NCI-H345 treated with DMSO at 0.1 percent for 48 hours (cell line): ENCODE data around the gene TOX4.
A peak's percentile ranks its signal among the peaks of the same experiment; 100 is the strongest.

Experiments
- DNase-seq: peaks from one replicate; lab custom pipeline; 2025; ENCODE audit not compliant: unreplicated experiment; lab: John Stamatoyannopoulos, UW

TOX4 gene

DNA sequence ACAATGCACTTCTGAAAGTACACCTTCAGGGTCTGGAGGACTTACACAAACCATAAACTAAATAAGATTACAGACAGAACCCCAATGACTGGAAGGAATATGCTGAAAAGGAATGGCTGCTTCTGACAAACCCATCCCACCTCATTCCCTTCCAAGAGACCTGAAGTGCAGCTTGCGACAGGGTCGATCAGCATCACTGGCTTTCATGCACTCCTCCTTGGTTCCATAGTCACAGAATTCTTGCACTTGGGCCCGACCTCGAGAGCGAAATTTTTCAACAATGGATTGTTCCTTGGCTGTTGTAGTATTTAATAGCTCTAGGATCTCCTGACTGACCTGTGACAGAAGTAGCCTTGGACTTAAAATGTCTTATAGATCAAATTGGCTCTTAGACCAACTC lies 24.6 kb downstream of the TOX4 start:
- no peak for DNase-seq

GRCh38 chr14:21503376-21503775 lies 26.4 kb downstream of the TOX4 start:
- DNase-seq: no peak

DNA sequence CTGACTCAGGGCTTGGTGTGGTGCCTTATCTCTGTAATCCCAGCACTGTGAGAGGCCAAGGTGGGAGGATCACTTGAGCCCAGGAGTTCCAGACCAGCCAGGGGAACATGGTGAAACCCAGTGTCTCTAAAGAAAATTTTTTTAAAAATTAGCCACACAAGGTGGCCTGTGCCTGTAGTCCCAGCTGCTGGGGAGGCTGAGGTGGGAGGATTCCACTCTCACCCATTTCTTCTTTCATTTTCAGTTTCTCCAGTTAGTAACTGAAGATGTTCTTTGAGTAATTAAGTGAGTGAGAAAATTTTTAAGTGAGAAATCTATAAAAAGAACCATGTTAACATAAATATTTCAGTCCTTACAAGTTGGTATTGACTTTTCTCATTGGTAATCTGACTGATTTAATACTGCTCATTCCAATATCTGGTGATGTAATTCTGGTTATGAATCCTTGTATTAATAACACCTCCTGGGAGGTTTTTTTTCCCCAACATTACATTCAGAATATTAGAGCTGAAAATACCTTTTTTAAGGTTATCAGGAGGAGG lies 28.1 kb downstream of the TOX4 start:
- DNase-seq: no peak

DNA sequence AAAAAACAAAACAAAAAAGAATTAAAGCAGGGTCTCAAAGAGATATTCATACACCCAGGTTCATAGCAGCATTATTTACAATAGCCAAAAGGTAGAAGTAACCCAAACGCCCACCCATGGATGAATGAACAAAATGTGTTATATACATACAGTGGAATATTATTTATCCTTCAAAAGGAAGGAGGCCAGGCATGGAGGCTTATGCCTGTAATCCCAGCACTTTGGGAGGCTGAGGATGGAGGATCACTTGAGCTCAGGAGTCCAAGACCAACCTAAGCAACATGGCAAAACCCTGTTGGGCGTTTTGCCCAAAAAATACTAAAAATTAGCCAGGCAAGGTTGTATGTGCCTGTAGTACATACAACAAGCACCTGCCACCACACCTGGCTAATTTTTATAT lies 29.6 kb downstream of the TOX4 start:
- no peak for DNase-seq

DNA sequence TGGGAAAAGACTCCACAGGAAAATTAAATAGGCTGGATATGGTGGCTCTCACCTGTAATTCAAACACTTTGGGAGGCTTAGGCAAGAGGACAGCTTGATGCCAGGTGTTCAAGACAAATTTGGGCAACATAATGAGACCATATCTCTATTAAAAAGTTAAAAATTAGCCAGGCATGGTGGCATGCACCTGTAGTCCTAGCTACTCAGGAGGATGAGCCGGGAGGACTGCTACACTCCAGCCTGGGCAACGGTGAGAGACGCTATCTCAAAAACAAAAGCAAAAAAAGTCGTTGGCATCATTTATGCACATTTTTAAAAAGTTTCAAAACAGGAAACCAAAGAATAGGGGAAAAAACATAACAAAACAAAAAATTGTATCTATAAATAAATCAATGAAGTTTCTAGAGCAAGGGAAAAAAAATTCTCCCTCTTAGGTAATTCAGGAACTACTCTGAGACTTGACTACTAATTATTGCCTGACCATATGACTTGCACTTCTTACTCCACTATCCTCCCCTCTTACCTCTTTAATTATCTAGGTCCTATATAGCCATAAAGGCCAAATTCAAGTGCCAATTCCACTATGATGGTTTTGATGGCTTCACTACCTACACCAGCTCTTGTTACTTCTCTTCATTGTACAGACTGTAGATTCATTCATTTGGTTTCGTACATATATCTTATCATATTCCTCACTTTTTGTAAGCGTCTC lies 32.6 kb downstream of the TOX4 start:
- DNase-seq: no peak

- peak; percentile 98 for DNase-seq
Observed at GRCh38 chr14:21510735-21511657, 34.0 kb downstream of the TOX4 start, which contains the start of gene METTL3. METTL3 (minus strand) TSS chr14:21511340; CDS start chr14:21511223, 117 bp downstream.

GRCh38 chr14:21514341-21514740 lies 37.3 kb downstream of the TOX4 start:
- DNase-seq: no peak

DNA sequence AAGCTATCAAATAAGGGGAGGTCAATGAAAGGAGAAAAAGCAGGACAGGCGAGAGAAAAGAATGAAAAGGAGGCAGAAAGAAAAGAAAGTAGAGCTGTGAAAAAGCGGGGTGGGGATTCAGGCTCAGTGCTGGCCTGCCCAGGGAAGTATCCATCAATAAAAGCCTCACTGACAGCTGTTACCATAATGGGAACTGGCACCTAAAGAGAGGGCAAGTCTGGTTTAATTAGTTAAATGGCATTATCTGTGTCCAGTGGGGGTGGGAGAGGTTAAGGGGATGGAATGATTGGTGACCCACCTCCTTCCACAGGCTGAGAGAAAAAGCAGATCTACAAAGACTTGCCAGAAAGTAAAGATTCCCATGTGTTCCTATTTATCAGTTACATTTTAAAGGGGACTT lies 41.7 kb downstream of the TOX4 start:
- no peak for DNase-seq

DNA sequence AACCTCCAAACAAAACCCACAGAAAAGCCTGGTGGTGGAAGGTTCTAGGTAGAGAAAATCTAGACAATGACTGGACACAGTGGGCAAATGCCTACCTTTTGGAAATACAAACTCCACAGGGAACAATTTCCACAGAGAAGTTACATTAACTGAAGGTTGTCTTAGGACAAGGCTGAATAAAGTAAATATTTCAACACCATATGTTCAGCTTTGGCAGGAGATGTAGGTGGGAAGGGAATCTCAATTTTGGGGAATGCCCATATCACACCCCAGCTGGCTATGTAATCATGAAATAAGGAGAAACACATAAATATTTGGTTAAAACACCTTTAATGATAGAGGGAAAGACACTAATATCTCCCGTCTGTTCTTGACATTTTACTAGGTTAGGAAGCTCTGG lies 43.8 kb downstream of the TOX4 start:
- no peak for DNase-seq

DNA sequence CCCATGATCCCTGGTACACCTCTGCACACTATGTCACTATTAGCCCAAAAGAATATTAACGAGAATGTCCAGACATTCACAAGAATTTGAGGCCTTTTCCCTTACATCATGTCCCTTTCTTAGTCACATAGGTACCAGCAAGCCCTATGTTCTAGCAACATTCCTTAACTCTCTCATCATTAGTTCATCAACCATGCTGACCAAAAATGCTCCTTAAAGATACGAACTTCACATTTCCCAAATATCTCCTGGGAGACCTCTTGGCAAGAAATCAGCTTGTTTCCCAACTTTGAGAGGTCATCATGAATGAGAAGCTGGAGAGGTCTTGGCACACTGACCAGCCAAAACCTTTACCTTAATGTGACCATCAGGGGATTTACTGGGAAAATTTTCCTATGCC lies 44.5 kb downstream of the TOX4 start:
- no peak for DNase-seq

DNA sequence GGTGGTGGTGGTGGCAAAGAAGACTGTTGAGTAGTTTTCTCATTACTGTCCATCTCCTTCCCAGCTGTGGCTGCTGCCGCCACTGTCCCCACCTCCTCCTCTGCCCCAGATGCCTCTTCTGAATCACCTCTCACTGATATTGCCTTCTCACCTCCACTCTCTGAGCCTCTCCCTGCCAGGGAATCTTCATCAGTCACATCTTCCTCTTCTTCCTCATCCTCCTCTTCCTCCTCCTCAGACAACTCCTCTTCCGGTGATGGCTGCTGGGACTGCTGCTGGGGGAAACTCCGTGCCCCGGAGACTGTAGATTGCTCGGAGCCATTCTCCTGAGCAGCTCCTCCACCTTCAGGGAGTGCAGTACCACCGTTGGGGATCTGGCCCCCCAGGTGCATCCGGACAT lies 46.2 kb downstream of the TOX4 start:
- no peak for DNase-seq

DNA sequence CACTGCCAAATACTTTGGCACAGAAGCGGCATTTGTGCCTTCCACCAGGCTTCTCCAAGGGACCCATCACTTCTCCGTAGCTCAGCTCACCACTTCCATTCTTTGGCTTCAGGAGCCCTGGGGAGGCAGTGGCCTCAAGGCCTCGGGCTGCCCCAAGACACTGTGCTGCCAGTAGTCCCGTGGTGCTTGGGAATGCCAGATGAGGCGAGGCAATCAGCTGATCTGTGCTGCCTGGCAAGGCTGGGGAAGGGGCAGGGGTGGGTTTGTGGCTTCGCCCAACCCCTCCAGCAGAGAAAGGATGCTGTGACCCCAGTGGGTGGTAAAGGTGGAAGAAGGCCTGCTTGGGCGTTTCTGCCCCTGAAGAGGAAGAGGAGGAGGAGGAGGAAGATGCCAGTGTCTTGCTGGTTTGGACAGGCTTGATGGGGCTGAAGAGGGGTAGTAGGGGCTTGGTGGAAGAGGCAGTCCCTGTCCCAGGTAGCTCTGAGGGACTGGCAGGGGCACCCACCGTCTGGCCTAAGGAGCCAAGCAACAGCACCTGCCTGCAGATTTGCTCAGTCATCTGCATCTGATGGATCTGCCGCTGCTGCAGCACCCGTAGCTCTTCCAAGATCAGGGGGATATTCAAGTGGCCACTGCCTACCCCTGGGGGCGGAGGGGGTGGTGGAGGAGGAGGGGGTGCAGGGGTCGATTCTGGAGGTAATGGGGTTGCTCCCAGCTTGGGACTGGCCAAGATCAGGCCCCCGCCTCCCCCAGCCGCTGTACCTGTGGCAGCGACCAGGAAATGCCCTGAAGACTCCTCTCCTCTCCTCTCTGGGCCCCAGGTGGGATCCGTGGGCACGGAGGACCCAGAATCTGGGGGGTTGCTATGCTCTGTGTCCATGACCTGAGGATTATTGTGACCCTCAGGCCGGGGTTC lies 47.8 kb downstream of the TOX4 start:
- no peak for DNase-seq

DNA sequence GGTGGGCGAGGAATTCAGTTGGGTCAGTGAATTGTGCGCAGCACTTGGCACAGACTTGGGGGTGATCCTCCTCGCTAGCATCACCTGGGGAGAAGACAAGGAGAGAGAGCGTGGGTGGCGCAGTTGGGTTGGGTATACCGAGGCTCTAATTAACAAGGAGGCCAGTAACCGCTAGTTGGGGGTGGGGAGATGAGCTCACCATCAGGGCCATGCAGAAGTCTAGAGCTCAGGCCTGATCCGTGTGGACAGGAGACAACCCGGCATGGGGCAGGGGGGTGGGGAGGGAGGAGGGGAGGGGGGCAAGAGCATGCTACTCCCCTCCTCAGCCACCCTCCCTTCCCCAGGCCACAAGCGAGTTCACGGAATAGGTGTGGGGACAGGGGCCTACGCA lies 48.6 kb downstream of the TOX4 start:
- DNase-seq: no peak

DNA sequence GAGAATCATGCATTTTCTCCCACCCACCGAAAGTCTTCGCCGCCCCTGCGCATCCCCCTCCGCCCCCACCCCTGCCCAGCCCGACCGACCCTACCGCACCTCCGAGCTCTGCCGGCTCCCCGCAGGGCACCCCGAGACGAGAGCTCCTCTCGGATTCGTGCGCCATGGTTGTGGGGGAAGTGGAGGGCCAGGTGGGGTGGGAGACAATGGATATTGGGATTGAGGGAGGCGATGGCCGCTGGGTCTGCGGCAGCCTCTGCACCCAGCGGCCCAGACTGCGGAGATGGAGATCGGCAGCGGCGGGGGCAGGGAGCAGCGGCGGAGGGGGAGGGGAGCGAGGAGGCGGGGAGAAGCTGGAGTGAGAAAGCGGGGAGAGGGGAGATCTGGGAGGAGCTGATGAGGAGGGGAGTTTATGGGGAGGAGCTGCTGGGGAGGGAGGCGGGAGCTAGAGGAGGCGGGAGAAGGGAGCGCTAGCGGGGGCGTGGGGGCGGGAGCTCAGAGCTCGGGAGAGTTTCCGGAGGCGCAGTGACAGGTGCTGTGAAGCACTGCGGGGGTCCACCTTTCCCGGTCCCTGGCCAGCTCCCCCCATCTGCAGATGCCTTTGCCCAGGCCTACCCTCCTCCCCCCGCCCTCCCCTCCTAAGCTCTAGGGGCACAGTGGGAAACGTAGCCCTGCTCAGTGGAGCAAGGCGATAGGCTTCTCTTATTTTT lies 49.1 kb downstream of the TOX4 start, which contains the start of gene SALL2:
Gene SALL2, minus strand, starts transcription at position 385 of the 710 bp plus-strand sequence. Its CDS starts 219 bp downstream, at position 166.
- DNase-seq: peak; percentile 96

DNA sequence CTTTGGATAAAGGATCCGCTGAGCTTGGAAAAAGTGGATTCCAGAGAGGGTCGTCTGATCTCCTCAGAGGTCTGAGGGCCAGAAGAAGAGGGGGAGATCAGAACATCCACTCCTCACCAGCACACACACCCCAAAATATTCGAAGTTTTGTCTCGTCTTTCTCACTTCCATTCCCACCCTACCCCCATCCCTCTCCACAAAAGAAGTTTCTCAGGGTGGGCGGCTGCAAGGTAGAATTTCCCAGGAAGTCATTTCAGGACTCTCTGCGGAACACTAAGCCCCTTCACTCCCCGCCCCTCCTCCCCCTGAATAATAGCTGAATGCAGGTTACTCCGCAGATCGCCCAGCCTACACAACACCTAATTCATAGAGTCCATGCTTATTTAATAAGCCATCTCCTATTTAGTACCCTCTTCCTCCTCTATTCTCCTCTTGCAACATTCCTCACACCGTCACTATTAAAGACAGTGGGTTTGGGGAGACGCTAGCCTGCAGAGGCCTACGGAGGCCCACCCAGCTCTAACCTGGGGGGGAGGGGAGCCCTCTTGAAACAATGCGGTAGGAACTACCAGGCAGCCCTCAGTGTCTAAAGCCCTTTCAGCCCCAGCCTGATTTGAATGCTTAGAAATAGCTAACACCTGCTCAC lies 49.8 kb downstream of the TOX4 start:
- DNase-seq: peak; percentile 30

DNA sequence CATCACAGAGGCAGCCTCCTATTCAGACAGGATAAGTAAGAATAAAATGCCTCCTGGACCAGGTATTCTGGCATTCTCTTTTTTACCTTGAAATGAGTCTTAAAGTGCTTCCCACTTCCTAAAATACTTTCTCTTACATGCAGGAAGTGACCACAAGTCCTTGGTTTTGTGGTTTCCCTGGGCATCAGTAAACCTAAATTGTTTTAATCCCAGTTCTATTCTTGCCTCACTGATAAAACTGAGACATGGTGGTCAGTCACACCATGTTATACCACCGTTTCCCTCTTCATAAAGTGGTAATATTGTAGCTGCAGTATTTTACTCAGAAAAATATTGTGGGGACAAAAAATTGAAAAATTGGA lies 50.3 kb downstream of the TOX4 start:
- DNase-seq: no peak

DNA sequence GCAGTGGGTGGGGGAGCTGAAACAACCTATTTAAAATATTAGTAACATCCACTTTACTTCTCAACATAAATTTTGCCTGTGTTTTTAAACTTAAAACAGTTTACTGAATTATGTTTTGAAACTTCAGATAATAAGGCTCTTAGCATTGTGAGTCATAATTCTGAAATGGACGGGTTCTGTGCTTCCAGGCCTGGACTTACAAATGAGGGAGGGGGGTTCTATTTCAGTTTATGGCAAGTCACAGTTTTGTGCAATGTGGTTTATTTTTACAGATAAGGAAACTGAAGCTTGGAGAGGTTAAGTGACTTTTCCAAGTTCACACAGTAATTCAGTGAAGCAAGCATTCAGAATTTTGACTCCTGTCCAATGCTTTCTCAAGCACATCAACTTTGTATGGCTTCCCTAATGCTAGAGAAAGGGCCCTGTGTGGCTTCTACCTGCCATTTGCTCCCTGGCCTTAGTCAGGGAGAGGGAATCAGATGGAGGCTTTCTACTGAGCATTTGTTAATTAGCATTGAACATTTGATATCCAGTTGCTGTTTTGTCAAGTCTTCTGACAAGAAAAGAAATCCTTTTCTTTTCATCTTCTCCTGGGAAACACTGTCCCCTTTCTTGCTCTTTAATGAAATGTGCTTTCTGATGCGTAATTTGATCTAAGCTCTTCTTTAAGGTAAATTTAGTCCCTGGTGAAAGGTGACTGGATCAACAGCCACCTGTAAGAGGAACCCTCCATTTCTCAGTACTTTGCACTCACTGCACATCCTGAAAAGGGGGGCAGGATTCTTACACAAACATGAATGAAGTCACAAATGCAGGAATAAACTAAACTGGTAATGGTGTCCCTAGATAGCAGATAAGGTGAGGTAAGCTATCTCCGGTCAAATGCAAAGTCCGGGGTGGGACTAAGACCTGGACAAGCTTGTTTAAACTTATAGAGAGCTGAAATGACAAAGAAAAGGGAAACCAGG lies 51.7 kb downstream of the TOX4 start:
- no peak for DNase-seq

- no peak for DNase-seq
Observed at GRCh38 chr14:21529515-21529914, 52.5 kb downstream of the TOX4 start.

- DNase-seq: no peak
Observed at GRCh38 chr14:21533294-21533693, 56.3 kb downstream of the TOX4 start.
